Chondrocyte (in vitro differentiated cells): ENCODE results near the gene SPATA17. TPM values are rescaled to one million over a fixed set of nuclear protein-coding genes. Genes with fewer than 3 reads are reported as not detected.

ENCODE experiments used
- DNase-seq: peaks from one replicate; pipeline ENCODE4 v3.0.0; 2021; ENCODE audit warnings: mixed read lengths, low spot score
- H3K27ac Mint-ChIP-seq: one replicate; pipeline ENCODE4 v1.8.0; 2021; ENCODE audit warnings: mild to moderate bottlenecking, moderate library complexity, mixed read lengths; ENCODE audit not compliant: unreplicated experiment
- H3K27me3 Mint-ChIP-seq: 2 replicates; pipeline ENCODE4 v1.8.0; 2021; ENCODE audit warnings: low read depth, mixed read lengths
- H3K36me3 Mint-ChIP-seq: 2 replicates; pipeline ENCODE4 v1.8.0; 2021; ENCODE audit warnings: low read depth, mixed read lengths
- H3K4me1 Mint-ChIP-seq: 2 replicates; pipeline ENCODE4 v1.8.0; 2021; ENCODE audit warnings: low read depth, mild to moderate bottlenecking, mixed read lengths
- H3K4me3 Mint-ChIP-seq: one replicate; pipeline ENCODE4 v1.8.0; 2021; ENCODE audit warnings: mild to moderate bottlenecking, moderate library complexity, mixed read lengths; ENCODE audit not compliant: unreplicated experiment
- H3K9me3 Mint-ChIP-seq: 2 replicates; pipeline ENCODE4 v1.8.0; 2021; ENCODE audit warnings: low read depth, mixed read lengths
- CTCF ChIP-seq: fragments of 200-600 bp; sonication (generic); IDR thresholded peaks from 2 replicates; pipeline ENCODE4 v1.5.0; 2021; ENCODE audit warnings: antibody characterized with exemption, mild to moderate bottlenecking, moderate library complexity
- total RNA-seq: library from RNA; stranded (reverse); gene quantifications from 3 replicates; pipeline ENCODE4 v1.2.1, GENCODE V29; 2021

Gene SPATA17
- total RNA-seq, 1 donor from 2014 or later = 0.15 TPM

- no peaks in the 10 kb centered on the region for H3K36me3 Mint-ChIP-seq
- no peak overlapping the region for H3K27ac Mint-ChIP-seq
- no peak for DNase-seq
- H3K4me3 Mint-ChIP-seq = no peak overlapping the region
- peaks cover 28% of the 10 kb centered on the region for H3K27me3 Mint-ChIP-seq
- H3K9me3 Mint-ChIP-seq = no peaks in the 10 kb centered on the region
- H3K4me1 Mint-ChIP-seq = no peaks in the 10 kb centered on the region
- no peak for TF ChIP-seq CTCF
Observed at GRCh38 chr1:217734973-217735372, 103.8 kb downstream of the SPATA17 start.

- no peaks in the 10 kb centered on the region for H3K9me3 Mint-ChIP-seq
- H3K36me3 Mint-ChIP-seq = no peaks in the 10 kb centered on the region
- no peak overlapping the region for H3K27ac Mint-ChIP-seq
- TF ChIP-seq CTCF = peak; percentile 95
- peaks cover 16% of the 10 kb centered on the region for H3K27me3 Mint-ChIP-seq
- H3K4me1 Mint-ChIP-seq = no peaks in the 10 kb centered on the region
- DNase-seq = no peak
- no peak overlapping the region for H3K4me3 Mint-ChIP-seq
Observed at GRCh38 chr1:217747156-217747769, 116.1 kb downstream of the SPATA17 start.

GRCh38 chr1:217769768-217770167 lies 138.6 kb downstream of the SPATA17 start:
- no peak overlapping the region for H3K4me3 Mint-ChIP-seq
- no peaks in the 10 kb centered on the region for H3K9me3 Mint-ChIP-seq
- no peaks in the 10 kb centered on the region for H3K36me3 Mint-ChIP-seq
- TF ChIP-seq CTCF = no peak
- no peaks in the 10 kb centered on the region for H3K4me1 Mint-ChIP-seq
- no peak for DNase-seq
- no peak overlapping the region for H3K27ac Mint-ChIP-seq
- peaks cover 9% of the 10 kb centered on the region for H3K27me3 Mint-ChIP-seq

GRCh38 chr1:217770918-217771317 lies 139.8 kb downstream of the SPATA17 start:
- no peak for TF ChIP-seq CTCF
- H3K4me3 Mint-ChIP-seq = no peak overlapping the region
- DNase-seq = no peak
- H3K27me3 Mint-ChIP-seq = peaks cover 7% of the 10 kb centered on the region
- no peak overlapping the region for H3K27ac Mint-ChIP-seq
- no peaks in the 10 kb centered on the region for H3K9me3 Mint-ChIP-seq
- no peaks in the 10 kb centered on the region for H3K4me1 Mint-ChIP-seq
- no peaks in the 10 kb centered on the region for H3K36me3 Mint-ChIP-seq

GRCh38 chr1:217776693-217777092 lies 145.5 kb downstream of the SPATA17 start:
- no peaks in the 10 kb centered on the region for H3K4me1 Mint-ChIP-seq
- no peak for DNase-seq
- no peaks in the 10 kb centered on the region for H3K36me3 Mint-ChIP-seq
- no peak overlapping the region for H3K27ac Mint-ChIP-seq
- H3K4me3 Mint-ChIP-seq = no peak overlapping the region
- H3K9me3 Mint-ChIP-seq = no peaks in the 10 kb centered on the region
- TF ChIP-seq CTCF = no peak
- H3K27me3 Mint-ChIP-seq = peaks cover 4% of the 10 kb centered on the region
